ENCODE results near the gene SOCS1.

Gene SOCS1

GRCh38 chr16:11253995-11254912, 1.8 kb downstream of the SOCS1 start:
- no peak for TF ChIP-seq EZH2phosphoT487 (IDR thresholded peaks at IDR 0.05; ENCODE audit: borderline replicate concordance, low read length)
- TF ChIP-seq, protein P1, sequence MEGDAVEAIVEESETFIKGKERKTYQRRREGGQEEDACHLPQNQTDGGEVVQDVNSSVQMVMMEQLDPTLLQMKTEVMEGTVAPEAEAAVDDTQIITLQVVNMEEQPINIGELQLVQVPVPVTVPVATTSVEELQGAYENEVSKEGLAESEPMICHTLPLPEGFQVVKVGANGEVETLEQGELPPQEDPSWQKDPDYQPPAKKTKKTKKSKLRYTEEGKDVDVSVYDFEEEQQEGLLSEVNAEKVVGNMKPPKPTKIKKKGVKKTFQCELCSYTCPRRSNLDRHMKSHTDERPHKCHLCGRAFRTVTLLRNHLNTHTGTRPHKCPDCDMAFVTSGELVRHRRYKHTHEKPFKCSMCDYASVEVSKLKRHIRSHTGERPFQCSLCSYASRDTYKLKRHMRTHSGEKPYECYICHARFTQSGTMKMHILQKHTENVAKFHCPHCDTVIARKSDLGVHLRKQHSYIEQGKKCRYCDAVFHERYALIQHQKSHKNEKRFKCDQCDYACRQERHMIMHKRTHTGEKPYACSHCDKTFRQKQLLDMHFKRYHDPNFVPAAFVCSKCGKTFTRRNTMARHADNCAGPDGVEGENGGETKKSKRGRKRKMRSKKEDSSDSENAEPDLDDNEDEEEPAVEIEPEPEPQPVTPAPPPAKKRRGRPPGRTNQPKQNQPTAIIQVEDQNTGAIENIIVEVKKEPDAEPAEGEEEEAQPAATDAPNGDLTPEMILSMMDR (IDR thresholded peaks at IDR 0.05; ENCODE audit: low read depth, low read length, poor library complexity, severe bottlenecking): no peak
- Histone ChIP-seq H3K4me3 (ENCODE audit: low read length) (peak overlapping the region; percentile 78), H3F3A (ENCODE audit: control insufficient read depth, insufficient read depth) (peaks cover 24% of the 10 kb centered on the region), H3K4me1 (ENCODE audit: control insufficient read depth, low read length) (peaks cover 63% of the 10 kb centered on the region), H4K20me1 (ENCODE audit: control insufficient read depth, insufficient read depth, low read depth, low read length) (peaks cover 12% of the 10 kb centered on the region), H3K27ac (ENCODE audit: low read depth, low read length) (peak overlapping the region; percentile 58), H3K79me2 (ENCODE audit: control insufficient read depth, low read length) (peaks cover 37% of the 10 kb centered on the region), H3K9me3 (ENCODE audit: control insufficient read depth, insufficient read depth, low read length) (no peaks in the 10 kb centered on the region), H3K9me2 (replicated peaks; ENCODE audit: control insufficient read depth, low read length) (no peaks in the 10 kb centered on the region), H3K4me2 (ENCODE audit: low read length) (peak overlapping the region; percentile 98), H3K27me3 (ENCODE audit: control insufficient read depth, low read length) (peaks cover 18% of the 10 kb centered on the region), H3K36me3 (ENCODE audit: control insufficient read depth, low read length) (peaks cover 40% of the 10 kb centered on the region)

DNA sequence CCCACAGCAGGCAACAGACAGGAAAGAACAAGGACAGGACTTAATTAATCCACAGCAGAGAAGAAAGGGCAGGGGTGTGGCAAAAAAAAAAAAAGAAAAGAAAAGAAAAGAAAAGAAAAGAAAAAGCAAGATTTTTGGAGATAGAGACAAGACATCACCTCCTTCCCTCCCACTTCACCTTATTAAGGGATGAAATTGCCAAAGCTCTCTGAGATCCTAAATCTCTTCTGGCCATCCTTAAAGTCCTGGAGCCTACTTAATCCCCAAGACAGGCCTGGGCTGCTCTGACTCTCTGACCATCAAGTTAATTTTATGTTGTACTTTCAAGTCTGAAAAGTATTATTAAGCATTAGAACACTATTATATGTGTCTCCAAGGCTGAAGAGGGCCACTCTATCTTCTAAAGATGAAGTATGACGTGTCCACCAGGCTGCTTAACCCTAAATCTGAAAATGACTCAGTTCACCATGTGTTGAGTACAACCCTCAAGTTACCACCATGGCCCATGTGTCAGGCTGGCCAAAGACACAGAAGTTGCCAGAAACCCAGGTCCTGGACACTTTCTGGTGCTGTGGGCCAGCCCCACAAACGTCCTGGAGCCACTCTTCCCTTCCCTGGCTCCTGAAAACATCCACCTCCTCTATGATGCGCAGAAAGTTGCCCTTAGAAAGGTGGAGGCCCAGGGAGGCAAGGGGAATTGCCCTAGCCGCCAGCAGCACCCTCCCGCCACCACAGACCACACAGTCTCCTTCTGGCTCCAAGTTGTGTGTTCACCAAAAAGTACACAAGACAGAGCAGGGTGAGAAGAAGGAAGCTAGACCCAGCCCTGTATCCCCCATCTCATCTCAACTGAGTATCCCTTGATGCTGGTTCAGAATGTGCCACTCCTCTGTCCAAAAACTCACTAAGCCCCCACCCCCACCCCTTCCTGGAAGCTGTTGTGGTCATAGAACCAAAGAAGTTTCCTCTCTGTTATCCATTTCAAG, 2.7 kb downstream of the SOCS1 start:
- H3K4me1 ChIP-seq (ENCODE audit: control insufficient read depth, low read length): peaks cover 58% of the 10 kb centered on the region
- peak overlapping the region; percentile 98 for H3K4me2 ChIP-seq (ENCODE audit: low read length)
- H3K36me3 ChIP-seq (ENCODE audit: control insufficient read depth, low read length): peaks cover 40% of the 10 kb centered on the region
- H3K9me3 ChIP-seq (ENCODE audit: control insufficient read depth, insufficient read depth, low read length): no peaks in the 10 kb centered on the region
- no peaks in the 10 kb centered on the region for H3K9me2 ChIP-seq (replicated peaks; ENCODE audit: control insufficient read depth, low read length)
- H3K79me2 ChIP-seq (ENCODE audit: control insufficient read depth, low read length): peaks cover 37% of the 10 kb centered on the region
- H3F3A ChIP-seq (ENCODE audit: control insufficient read depth, insufficient read depth): peaks cover 24% of the 10 kb centered on the region
- H3K27me3 ChIP-seq (ENCODE audit: control insufficient read depth, low read length): peaks cover 23% of the 10 kb centered on the region
- no peak for TF ChIP-seq EZH2phosphoT487 (IDR thresholded peaks at IDR 0.05; ENCODE audit: borderline replicate concordance, low read length)
- TF ChIP-seq, protein P1 (IDR thresholded peaks at IDR 0.05; ENCODE audit: low read depth, low read length, poor library complexity, severe bottlenecking): no peak
- peaks cover 12% of the 10 kb centered on the region for H4K20me1 ChIP-seq (ENCODE audit: control insufficient read depth, insufficient read depth, low read depth, low read length)
- H3K27ac ChIP-seq (ENCODE audit: low read depth, low read length): peak overlapping the region; percentile 58; the same call in 1 of the 2 replicates
- peak overlapping the region; percentile 78 for H3K4me3 ChIP-seq (ENCODE audit: low read length)

DNA sequence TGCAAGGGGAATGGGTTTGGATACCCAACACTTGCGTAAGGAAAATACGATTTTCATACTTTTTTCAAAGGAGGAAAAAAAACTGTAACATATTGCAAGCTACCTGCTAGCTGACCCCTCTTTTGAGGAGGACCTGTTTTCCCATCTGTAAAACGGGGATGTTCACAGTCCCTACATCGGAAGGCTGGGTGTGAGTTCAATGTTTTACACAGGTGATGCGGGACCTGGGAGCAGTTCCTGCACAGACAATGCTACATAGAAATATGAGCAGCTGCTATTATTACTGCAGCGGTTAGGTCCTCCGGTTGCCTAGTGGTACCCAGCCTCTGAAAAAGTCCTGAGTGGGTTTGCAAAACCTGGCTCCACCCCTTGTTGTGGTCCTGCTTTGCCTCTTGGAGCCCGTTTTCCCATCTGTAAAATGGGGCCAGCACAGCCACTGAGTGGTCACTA, 3.5 kb downstream of the SOCS1 start:
- Histone ChIP-seq H3K9me2 (replicated peaks; ENCODE audit: control insufficient read depth, low read length) (no peaks in the 10 kb centered on the region), H4K20me1 (ENCODE audit: control insufficient read depth, insufficient read depth, low read depth, low read length) (peaks cover 12% of the 10 kb centered on the region), H3K27ac (ENCODE audit: low read depth, low read length) (no peak overlapping the region), H3K36me3 (ENCODE audit: control insufficient read depth, low read length) (peaks cover 40% of the 10 kb centered on the region), H3F3A (ENCODE audit: control insufficient read depth, insufficient read depth) (peaks cover 24% of the 10 kb centered on the region), H3K4me3 (ENCODE audit: low read length) (peak overlapping the region; percentile 78), H3K79me2 (ENCODE audit: control insufficient read depth, low read length) (peaks cover 37% of the 10 kb centered on the region), H3K4me2 (ENCODE audit: low read length) (peak overlapping the region; percentile 98), H3K9me3 (ENCODE audit: control insufficient read depth, insufficient read depth, low read length) (no peaks in the 10 kb centered on the region), H3K27me3 (ENCODE audit: control insufficient read depth, low read length) (peaks cover 25% of the 10 kb centered on the region), H3K4me1 (ENCODE audit: control insufficient read depth, low read length) (peaks cover 54% of the 10 kb centered on the region)
- TF ChIP-seq, protein P1 (IDR thresholded peaks at IDR 0.05; ENCODE audit: low read depth, low read length, poor library complexity, severe bottlenecking): no peak
- TF ChIP-seq EZH2phosphoT487 (IDR thresholded peaks at IDR 0.05; ENCODE audit: borderline replicate concordance, low read length): no peak
